ENCODE data around the gene CTNNA3. TPM values are rescaled to one million over a fixed set of nuclear protein-coding genes. Genes with fewer than 3 reads are reported as not detected.

CTNNA3 gene
- total RNA-seq, 4 donors from 2014 or later = under 0.01 to 0.38 (median 0.27) TPM

DNA sequence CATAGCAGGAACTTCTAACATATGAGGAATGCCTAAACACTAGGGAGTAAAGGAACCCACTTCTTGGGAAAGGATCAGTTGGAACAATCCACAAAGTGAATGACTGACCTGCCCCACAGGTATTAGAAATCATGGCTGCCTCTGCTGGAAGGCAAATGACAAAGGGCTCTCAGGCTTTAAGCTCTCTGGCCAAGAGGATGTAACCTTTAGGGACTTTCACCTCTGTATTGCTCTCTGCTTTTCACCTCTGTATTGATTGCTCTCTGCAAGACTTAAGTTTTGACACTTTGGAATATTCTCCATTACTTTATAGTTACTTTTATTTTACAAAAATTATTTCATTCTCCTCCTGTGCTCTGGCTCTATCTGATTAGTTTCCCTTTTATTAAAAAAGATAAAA, 522.2 kb downstream of the CTNNA3 start:
- TF ChIP-seq CTCF (IDR thresholded peaks at IDR 0.05; ENCODE audit: low read depth) = no peak

DNA sequence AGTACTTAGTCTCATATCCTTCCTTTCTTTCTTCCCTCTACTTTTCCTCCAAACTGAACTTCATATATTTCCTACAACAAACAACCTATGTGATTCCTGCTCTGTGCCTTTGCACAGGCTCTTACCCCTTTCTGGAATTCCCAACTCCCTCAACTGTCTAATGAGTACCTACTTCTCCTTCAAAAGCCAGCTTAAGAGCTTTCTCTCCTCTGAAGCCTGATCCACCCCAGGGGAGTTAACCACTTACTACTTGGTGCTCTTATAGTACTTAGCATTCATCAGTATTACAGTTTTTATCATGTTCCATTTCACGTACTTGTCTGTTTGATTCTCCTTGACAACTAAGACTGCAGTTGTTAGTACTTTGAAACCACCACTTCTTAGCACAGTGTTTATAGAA, 524.0 kb downstream of the CTNNA3 start:
- TF ChIP-seq CTCF (IDR thresholded peaks at IDR 0.05; ENCODE audit: low read depth) = no peak

DNA sequence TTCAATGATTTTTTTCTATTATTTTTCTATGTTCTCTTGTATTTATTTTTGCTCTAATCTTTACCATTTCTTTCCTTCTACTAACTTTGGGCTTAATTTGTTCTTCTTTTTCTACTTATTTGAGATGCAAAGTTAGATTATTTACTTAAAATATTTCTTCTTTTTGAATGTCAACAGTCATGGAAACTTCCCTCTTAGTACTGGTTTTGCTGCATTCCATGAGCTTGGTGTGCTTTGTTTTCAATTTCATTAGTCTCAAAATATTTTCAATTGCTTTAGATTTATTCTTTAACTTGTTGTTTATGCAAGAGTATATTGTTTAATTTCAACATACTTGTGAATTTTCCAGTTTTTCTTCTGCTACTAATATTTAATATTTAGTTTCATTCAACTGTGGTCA, 539.8 kb downstream of the CTNNA3 start:
- no peak for TF ChIP-seq CTCF (IDR thresholded peaks at IDR 0.05; ENCODE audit: low read depth)

GRCh38 chr10:67151471-67151870, 544.5 kb downstream of the CTNNA3 start:
- no peak for TF ChIP-seq CTCF (IDR thresholded peaks at IDR 0.05; ENCODE audit: low read depth)

DNA sequence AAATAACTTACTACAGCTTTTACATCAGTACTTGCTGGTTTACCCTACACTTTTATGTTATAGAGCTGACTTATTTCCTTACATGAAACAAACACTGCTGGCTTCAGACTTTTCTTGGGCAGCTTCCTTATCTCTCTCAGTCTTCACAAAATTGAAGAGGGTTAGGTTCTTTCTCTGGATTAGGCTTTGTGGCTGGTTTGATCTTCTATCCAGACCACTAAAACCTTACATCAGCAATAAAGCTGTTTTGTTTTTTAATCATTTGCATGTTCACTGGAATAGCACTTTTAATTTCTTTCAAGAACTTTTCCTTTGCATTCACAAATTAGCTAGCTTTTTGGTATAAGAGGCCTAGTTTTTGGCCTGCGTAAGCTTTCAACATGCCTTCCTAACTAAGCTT, 551.5 kb downstream of the CTNNA3 start:
- no peak for TF ChIP-seq CTCF (IDR thresholded peaks at IDR 0.05; ENCODE audit: low read depth)

GRCh38 chr10:67141300-67141699, 554.7 kb downstream of the CTNNA3 start:
- TF ChIP-seq CTCF (IDR thresholded peaks at IDR 0.05; ENCODE audit: low read depth) = no peak

- TF ChIP-seq CTCF (IDR thresholded peaks at IDR 0.05; ENCODE audit: low read depth) = no peak
Observed at GRCh38 chr10:67140641-67141040, 555.4 kb downstream of the CTNNA3 start.

Data from subcutaneous adipose tissue (tissue), 4 donors.